Stimulated activated memory B cell treated with anti-CD40 and anti-IgM and Interleukin-4, amounts not matched to agents 10 μg/mL and 1 μg/mL and 100 μg/mL, for 72 hours (primary cell): ENCODE data around the gene APLN.
A peak's percentile ranks its signal among the peaks of the same experiment; 100 is the strongest.

Experiments
- ATAC-seq: fragments of 150-1000 bp; cut with Tn5 transposase; 2 replicates; pipeline ENCODE4 v1.10.0; 2021
- H3K27ac Mint-ChIP-seq: one replicate; pipeline ENCODE4 v1.8.0; 2022; ENCODE audit warnings: mild to moderate bottlenecking, mixed read lengths
- H3K27me3 Mint-ChIP-seq: one replicate; pipeline ENCODE4 v1.8.0; 2022; ENCODE audit warnings: mixed read lengths
- H3K36me3 Mint-ChIP-seq: one replicate; pipeline ENCODE4 v1.8.0; 2022; ENCODE audit warnings: mixed read lengths
- H3K4me1 Mint-ChIP-seq: one replicate; pipeline ENCODE4 v1.8.0; 2022; ENCODE audit warnings: mixed read lengths
- H3K4me3 Mint-ChIP-seq: one replicate; pipeline ENCODE4 v1.8.0; 2022; ENCODE audit warnings: mild to moderate bottlenecking, moderate library complexity, mixed read lengths
- H3K9me3 Mint-ChIP-seq: one replicate; pipeline ENCODE4 v1.8.0; 2022; ENCODE audit warnings: mixed read lengths

APLN gene

GRCh38 chrX:129637217-129638109 lies 17.3 kb downstream of the APLN start:
- Mint-ChIP-seq H3K27ac (no peak overlapping the region), H3K27me3 (no peaks in the 10 kb centered on the region), H3K36me3 (no peaks in the 10 kb centered on the region), H3K9me3 (no peaks in the 10 kb centered on the region), H3K4me1 (peaks cover 6% of the 10 kb centered on the region), H3K4me3 (no peak overlapping the region)
- peak; percentile 64 for ATAC-seq

- H3K27me3 Mint-ChIP-seq = no peaks in the 10 kb centered on the region
- H3K4me3 Mint-ChIP-seq = no peak overlapping the region
- peaks cover 6% of the 10 kb centered on the region for H3K4me1 Mint-ChIP-seq
- no peaks in the 10 kb centered on the region for H3K36me3 Mint-ChIP-seq
- ATAC-seq = no peak
- H3K9me3 Mint-ChIP-seq = no peaks in the 10 kb centered on the region
- H3K27ac Mint-ChIP-seq = no peak overlapping the region
These were observed 18.5 kb downstream of the APLN start for GRCh38 chrX:129636175-129636681.

GRCh38 chrX:129634541-129634940 lies 20.2 kb downstream of the APLN start:
- H3K4me3 Mint-ChIP-seq = no peak overlapping the region
- no peak overlapping the region for H3K27ac Mint-ChIP-seq
- H3K4me1 Mint-ChIP-seq = peaks cover 6% of the 10 kb centered on the region
- H3K9me3 Mint-ChIP-seq = no peaks in the 10 kb centered on the region
- ATAC-seq = no peak
- no peaks in the 10 kb centered on the region for H3K27me3 Mint-ChIP-seq
- no peaks in the 10 kb centered on the region for H3K36me3 Mint-ChIP-seq

- ATAC-seq = no peak
- Mint-ChIP-seq H3K9me3 (no peaks in the 10 kb centered on the region), H3K27me3 (peaks cover 7% of the 10 kb centered on the region), H3K4me1 (peaks cover 3% of the 10 kb centered on the region), H3K36me3 (no peaks in the 10 kb centered on the region), H3K4me3 (no peak overlapping the region), H3K27ac (no peak overlapping the region)
These were observed 22.3 kb downstream of the APLN start for GRCh38 chrX:129632443-129632842.

GRCh38 chrX:129631849-129632248 lies 22.9 kb downstream of the APLN start:
- H3K27me3 Mint-ChIP-seq = peaks cover 7% of the 10 kb centered on the region
- H3K27ac Mint-ChIP-seq = no peak overlapping the region
- no peak for ATAC-seq
- no peak overlapping the region for H3K4me3 Mint-ChIP-seq
- no peaks in the 10 kb centered on the region for H3K36me3 Mint-ChIP-seq
- H3K4me1 Mint-ChIP-seq = no peaks in the 10 kb centered on the region
- no peaks in the 10 kb centered on the region for H3K9me3 Mint-ChIP-seq

- Mint-ChIP-seq H3K4me3 (no peak overlapping the region), H3K36me3 (no peaks in the 10 kb centered on the region), H3K4me1 (no peaks in the 10 kb centered on the region), H3K27me3 (peaks cover 7% of the 10 kb centered on the region), H3K9me3 (no peaks in the 10 kb centered on the region), H3K27ac (no peak overlapping the region)
- no peak for ATAC-seq
These were observed 24.9 kb downstream of the APLN start for GRCh38 chrX:129629837-129630236.

GRCh38 chrX:129626026-129626425 lies 28.7 kb downstream of the APLN start:
- H3K4me3 Mint-ChIP-seq = no peak overlapping the region
- no peaks in the 10 kb centered on the region for H3K9me3 Mint-ChIP-seq
- H3K27me3 Mint-ChIP-seq = peaks cover 20% of the 10 kb centered on the region
- no peaks in the 10 kb centered on the region for H3K36me3 Mint-ChIP-seq
- ATAC-seq = no peak
- no peaks in the 10 kb centered on the region for H3K4me1 Mint-ChIP-seq
- no peak overlapping the region for H3K27ac Mint-ChIP-seq

GRCh38 chrX:129622757-129623301 lies 31.9 kb downstream of the APLN start:
- Mint-ChIP-seq H3K27ac (no peak overlapping the region), H3K36me3 (no peaks in the 10 kb centered on the region), H3K4me1 (no peaks in the 10 kb centered on the region), H3K4me3 (no peak overlapping the region), H3K27me3 (peaks cover 13% of the 10 kb centered on the region), H3K9me3 (no peaks in the 10 kb centered on the region)
- no peak for ATAC-seq

GRCh38 chrX:129618997-129619396 lies 35.8 kb downstream of the APLN start:
- no peak overlapping the region for H3K4me3 Mint-ChIP-seq
- H3K36me3 Mint-ChIP-seq = no peaks in the 10 kb centered on the region
- ATAC-seq = no peak
- H3K27me3 Mint-ChIP-seq = peaks cover 10% of the 10 kb centered on the region
- no peak overlapping the region for H3K27ac Mint-ChIP-seq
- no peaks in the 10 kb centered on the region for H3K9me3 Mint-ChIP-seq
- H3K4me1 Mint-ChIP-seq = no peaks in the 10 kb centered on the region

- Mint-ChIP-seq H3K4me1 (no peaks in the 10 kb centered on the region), H3K9me3 (no peaks in the 10 kb centered on the region), H3K4me3 (no peak overlapping the region), H3K36me3 (no peaks in the 10 kb centered on the region), H3K27ac (no peak overlapping the region), H3K27me3 (no peaks in the 10 kb centered on the region)
- no peak for ATAC-seq
These were observed 37.3 kb downstream of the APLN start for GRCh38 chrX:129617420-129617819.

GRCh38 chrX:129614481-129615255 lies 40.1 kb downstream of the APLN start:
- no peaks in the 10 kb centered on the region for H3K27me3 Mint-ChIP-seq
- no peak for ATAC-seq
- no peak overlapping the region for H3K4me3 Mint-ChIP-seq
- no peaks in the 10 kb centered on the region for H3K9me3 Mint-ChIP-seq
- no peaks in the 10 kb centered on the region for H3K4me1 Mint-ChIP-seq
- no peak overlapping the region for H3K27ac Mint-ChIP-seq
- no peaks in the 10 kb centered on the region for H3K36me3 Mint-ChIP-seq

- H3K27me3 Mint-ChIP-seq = no peaks in the 10 kb centered on the region
- no peaks in the 10 kb centered on the region for H3K9me3 Mint-ChIP-seq
- no peaks in the 10 kb centered on the region for H3K4me1 Mint-ChIP-seq
- no peaks in the 10 kb centered on the region for H3K36me3 Mint-ChIP-seq
- H3K4me3 Mint-ChIP-seq = no peak overlapping the region
- no peak for ATAC-seq
- H3K27ac Mint-ChIP-seq = no peak overlapping the region
These were observed 41.2 kb downstream of the APLN start for GRCh38 chrX:129613596-129613995.

- ATAC-seq = no peak
- no peaks in the 10 kb centered on the region for H3K36me3 Mint-ChIP-seq
- no peaks in the 10 kb centered on the region for H3K4me1 Mint-ChIP-seq
- no peaks in the 10 kb centered on the region for H3K27me3 Mint-ChIP-seq
- H3K4me3 Mint-ChIP-seq = no peak overlapping the region
- H3K9me3 Mint-ChIP-seq = no peaks in the 10 kb centered on the region
- no peak overlapping the region for H3K27ac Mint-ChIP-seq
These were observed 42.4 kb downstream of the APLN start for GRCh38 chrX:129612396-129612795.

- Mint-ChIP-seq H3K36me3 (no peaks in the 10 kb centered on the region), H3K4me3 (no peak overlapping the region), H3K27ac (no peak overlapping the region), H3K27me3 (no peaks in the 10 kb centered on the region), H3K9me3 (no peaks in the 10 kb centered on the region), H3K4me1 (peaks cover 5% of the 10 kb centered on the region)
- no peak for ATAC-seq
These were observed 45.4 kb downstream of the APLN start for GRCh38 chrX:129609395-129609794.

GRCh38 chrX:129608496-129608895 lies 46.3 kb downstream of the APLN start:
- no peaks in the 10 kb centered on the region for H3K9me3 Mint-ChIP-seq
- no peak overlapping the region for H3K4me3 Mint-ChIP-seq
- ATAC-seq = no peak
- H3K27ac Mint-ChIP-seq = no peak overlapping the region
- H3K27me3 Mint-ChIP-seq = no peaks in the 10 kb centered on the region
- peaks cover 12% of the 10 kb centered on the region for H3K4me1 Mint-ChIP-seq
- no peaks in the 10 kb centered on the region for H3K36me3 Mint-ChIP-seq
